Activated CD4-positive, alpha-beta T cell treated with anti-CD3 and anti-CD28 coated beads for 48 hours (primary cell): ENCODE results near the gene LIN7B.
A peak's percentile ranks its signal among the peaks of the same experiment; 100 is the strongest.
"Not testable (repeated sequence)": the region's sequence is repeated elsewhere in the genome, so short reads cannot be mapped to it uniquely, and the experiment has no call there.

Source experiments
- DNase-seq: peaks from one replicate; pipeline ENCODE4 v3.0.0-alpha.2; 2020

LIN7B gene

DNA sequence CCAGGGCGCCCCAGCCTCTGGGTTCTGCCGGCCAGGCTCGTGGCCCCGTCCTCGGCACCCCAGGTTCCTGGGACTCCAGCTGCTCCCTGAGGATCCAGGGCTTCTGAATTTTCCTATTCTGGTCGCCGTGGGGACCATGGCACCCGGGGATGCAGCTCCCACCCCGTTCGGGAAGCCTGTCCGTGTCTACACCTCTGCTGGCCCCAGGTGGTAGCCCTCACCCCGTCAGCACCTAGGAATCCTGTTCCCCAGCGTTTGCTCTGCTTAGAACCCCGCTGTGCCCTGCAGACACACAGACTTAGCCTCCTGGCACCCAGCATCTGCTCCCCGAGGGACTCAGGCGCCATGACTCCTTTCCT, 6.1 kb downstream of the LIN7B start:
- DNase-seq = no peak

DNA sequence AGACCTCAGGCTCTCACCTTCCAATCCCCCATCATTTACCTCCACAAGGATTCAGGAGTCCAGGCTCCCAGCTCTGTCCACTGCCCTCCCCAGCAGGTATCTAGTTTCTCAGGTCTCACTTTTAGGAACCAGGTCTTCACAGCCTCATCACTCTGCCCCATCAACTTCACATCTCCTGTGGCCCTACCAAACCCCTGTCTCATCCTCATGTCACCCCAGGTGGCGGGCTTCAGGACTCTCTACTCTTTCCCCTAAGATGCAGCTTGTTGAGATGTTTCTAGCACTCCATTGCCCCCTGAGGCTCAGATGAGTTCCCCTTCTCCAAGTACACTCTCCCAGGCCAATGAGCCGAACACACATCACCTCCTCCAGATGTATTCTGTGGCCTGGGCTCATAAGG, 6.7 kb downstream of the LIN7B start:
- no peak for DNase-seq

DNA sequence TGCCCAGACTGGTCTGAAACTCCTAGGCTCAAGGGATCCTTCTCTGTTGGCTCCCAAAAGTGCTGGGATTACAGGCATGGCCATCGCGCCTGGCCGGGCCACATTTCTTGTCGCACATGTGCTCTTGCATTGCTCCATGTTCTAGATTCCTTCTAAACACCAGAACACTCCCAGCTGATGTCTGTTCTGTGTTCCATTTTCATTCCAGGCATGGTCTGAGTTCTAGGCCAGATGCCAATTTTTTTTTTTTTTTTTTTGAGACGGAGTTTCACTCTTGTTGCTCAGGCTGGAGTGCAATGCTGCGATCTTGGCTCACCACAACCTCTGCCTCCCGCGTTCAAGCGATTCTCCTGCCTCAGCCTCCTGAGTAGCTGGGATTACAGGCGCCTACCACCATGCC, 7.7 kb downstream of the LIN7B start:
- not testable (repeated sequence) for DNase-seq

DNA sequence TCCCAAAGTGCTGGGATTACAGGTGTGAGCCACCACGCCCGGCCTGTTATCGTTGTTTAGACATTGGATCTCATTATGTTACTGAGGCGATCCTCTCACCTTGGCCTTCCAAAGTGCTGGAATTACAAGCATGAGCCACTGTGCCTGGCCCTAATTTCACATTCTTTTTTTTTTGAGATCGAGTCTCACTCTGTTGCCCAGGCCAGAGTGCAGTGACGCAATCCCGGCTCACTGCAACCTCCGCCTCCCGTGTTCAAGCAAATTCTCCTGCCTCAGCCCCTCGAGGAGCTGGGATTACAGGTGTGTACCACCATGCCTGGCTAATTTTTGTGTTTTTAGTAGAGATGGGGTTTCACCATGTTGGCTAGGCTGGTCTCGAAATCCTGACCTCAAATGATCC, 9.1 kb downstream of the LIN7B start:
- DNase-seq = not testable (repeated sequence)

DNA sequence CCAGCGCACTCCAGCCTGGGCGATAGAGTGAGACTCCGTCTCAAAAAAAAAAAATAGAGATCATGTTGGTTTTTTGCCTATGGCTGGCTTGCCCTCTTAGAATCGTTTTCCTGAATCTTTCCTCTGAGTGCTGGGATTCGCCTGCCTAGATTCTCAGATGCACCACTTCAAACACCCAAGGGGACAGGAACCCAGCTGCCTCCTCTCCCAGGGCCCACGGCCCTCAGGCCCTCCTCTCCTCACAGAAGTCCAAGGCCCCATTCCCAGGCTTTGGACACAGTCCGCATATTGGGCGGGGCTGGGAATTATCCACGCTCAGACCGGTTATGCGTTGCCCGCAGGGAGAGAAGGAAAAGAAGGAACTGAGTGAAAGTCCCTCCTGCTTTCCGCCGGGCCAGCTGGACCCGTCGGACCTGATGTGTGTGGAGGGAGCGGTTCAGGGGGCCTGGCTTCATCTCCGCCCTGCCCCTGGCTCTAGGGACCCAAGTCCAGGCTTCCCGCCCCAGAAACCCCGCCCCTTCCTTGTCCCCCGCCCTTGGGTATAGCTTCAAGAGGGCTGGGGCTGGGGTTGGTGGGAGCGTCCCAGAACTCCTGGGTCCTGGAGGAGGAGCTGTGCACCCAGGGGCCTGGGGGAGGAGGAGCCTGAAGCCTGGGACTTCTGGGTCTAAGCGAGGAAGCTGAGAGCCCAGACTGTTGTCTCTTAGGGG, 11.0 kb downstream of the LIN7B start:
- no peak for DNase-seq

DNA sequence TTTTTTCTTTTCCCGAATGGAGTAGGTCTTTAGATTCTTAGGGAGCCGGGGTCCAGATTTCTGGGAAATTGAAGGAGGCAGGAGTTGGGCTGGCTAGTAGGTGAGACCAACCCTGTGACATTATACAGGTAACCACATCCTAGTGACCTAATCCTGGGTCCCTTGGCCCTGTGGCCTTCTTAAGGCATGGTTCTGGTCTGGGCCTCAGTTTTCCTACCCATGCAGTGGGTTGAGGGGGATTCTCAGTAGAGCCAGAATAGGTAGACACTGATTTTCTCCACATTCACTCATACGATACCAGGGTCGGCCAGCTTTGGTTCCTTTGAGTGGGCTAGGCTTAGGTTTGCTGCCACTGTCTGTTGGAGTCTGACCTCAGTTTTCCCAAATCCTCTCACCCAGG, 12.4 kb downstream of the LIN7B start:
- DNase-seq = no peak

DNA sequence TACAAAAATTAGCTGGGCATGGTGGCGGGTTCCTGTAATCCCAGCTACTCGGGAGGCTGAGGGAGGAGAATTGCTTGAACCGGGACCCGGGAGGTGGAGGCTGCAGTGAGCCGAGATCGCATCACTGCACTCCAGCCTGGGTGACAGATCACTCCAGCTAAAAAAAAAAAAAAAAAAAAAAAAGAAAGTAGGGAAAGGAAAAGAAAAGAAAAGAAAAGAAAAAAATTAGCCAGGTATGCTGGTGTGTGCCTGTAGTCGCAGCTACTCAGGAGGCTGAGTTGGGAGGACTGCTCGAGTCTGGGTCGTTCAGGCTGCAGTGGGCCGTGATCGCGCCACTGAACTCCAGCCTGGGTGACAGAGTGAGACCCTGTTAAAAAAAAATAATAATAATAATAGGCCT, 13.1 kb downstream of the LIN7B start:
- DNase-seq = not testable (repeated sequence)

DNA sequence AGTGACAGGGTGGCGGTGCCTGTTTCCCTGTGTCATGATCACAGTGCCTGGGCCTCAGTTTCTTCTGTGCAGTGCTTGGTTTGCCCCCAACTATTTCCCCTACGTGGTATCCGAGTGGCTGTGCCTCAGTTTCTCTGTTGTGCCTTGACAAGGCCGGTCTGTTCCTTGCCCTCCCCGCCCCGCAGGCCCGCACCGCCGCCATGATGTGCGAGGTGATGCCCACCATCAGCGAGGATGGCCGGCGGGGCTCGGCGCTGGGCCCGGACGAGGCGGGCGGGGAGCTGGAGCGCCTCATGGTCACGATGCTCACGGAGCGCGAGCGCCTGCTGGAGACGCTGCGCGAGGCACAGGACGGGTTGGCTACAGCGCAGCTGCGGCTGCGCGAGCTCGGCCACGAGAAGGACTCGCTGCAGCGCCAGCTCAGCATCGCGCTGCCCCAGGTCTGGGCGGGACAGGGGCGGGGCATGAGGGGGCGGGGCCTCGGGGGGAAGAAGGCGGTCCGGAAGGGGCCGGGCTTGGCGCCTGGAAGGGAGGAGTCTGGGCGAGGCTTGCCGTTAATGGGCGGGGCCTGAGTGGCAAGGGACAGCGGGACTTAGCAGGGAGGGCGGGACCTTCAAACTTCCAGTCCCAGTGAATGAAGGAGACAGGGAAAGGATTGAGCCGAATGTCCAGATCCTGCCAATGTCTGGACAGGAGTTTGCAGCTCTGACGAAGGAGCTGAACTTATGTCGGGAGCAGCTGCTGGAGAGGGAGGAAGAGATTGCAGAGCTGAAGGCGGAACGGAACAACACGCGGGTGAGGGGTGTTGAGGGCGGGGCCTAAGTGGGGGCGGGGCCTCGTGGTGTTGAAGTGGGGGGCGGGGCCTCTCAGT, 13.7 kb downstream of the LIN7B start:
- peak; percentile 97 for DNase-seq

DNA sequence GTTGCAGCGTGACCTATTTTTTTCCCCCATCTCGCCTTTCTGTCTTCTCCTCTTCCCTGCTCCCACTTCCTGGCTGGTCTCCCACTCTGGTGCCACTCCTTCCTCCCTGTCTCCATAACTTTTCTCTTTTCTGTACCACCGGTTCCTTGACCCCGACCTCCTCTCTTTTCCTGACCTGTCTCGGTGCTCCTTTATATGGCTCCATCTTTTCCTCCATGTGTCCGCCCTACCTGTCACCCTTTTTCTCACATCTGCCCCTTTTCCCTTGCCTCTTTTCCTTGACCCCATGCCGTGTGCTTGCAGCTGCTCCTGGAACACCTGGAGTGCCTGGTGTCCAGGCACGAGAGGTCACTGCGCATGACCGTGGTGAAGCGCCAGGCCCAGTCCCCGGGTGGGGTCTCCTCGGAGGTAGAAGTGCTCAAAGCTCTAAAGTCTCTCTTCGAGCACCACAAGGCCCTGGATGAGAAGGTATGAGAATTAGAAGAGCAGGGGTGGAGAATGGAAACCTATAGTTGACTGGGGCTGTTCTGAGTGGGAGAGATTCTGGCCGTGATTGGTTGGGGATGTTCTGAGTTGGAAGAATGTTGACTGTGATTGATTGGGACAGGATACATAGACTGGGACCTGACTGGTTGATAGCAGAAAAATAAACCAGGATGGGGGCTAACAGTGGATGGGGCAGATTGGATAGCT, 14.5 kb downstream of the LIN7B start:
- DNase-seq = no peak

DNA sequence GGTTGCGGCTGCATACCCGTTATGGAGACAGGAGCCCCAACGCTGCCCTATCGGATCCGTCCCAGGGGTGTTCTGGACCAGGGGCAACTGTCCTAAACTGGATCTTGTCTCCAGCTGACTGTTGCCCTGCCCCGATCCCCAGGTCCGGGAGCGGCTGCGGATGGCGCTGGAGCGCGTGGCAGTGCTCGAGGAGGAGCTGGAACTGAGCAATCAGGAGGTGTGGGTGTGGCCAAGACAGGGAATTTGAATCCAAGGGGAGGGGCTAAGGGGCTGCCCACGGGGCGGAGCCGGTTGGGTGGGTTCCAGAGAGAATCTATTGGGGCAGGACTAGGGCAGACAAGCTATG, 15.0 kb downstream of the LIN7B start:
- DNase-seq = no peak

DNA sequence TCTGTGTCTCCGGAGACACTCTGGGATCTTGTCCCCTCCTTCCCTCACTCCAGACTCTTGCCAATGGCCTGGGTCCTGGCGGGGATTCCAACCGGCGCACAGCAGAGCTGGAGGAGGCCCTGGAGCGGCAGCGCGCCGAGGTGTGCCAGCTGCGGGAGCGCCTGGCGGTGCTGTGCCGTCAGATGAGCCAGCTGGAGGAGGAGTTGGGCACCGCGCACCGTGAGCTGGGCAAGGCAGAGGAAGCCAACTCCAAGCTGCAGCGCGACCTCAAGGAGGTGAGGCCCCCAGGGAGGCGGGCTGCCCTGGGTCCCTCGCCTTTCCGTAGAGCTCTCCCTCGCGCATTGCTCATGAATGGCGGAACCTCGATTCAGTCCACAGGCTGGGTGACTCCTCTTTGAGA, 16.2 kb downstream of the LIN7B start:
- no peak for DNase-seq

DNA sequence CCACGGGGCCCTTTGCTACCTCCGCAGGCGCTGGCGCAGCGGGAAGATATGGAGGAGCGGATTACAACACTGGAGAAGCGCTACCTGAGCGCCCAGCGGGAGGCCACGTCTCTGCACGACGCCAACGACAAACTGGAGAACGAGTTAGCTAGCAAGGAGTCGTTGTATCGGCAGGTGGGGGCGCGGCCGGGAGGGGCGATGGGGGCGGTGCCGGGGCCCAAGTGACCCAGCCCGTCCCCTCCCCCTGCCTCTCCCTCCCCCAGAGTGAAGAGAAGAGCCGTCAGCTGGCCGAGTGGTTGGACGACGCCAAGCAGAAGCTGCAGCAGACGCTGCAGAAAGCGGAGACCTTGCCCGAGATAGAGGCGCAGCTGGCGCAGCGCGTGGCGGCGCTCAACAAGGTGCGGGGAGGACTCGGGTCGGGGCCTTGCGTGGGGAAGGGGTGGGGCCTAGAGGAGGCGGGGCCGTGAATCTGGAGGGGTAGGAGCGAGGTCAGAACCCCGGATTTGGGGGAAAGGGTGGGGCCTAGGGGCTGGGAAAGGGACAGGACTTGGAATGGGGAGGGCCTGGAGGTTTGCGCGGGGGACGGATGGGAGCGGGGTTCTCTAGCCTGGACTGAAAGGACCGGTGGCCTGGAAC, 18.9 kb downstream of the LIN7B start:
- peak; percentile 49 for DNase-seq

DNA sequence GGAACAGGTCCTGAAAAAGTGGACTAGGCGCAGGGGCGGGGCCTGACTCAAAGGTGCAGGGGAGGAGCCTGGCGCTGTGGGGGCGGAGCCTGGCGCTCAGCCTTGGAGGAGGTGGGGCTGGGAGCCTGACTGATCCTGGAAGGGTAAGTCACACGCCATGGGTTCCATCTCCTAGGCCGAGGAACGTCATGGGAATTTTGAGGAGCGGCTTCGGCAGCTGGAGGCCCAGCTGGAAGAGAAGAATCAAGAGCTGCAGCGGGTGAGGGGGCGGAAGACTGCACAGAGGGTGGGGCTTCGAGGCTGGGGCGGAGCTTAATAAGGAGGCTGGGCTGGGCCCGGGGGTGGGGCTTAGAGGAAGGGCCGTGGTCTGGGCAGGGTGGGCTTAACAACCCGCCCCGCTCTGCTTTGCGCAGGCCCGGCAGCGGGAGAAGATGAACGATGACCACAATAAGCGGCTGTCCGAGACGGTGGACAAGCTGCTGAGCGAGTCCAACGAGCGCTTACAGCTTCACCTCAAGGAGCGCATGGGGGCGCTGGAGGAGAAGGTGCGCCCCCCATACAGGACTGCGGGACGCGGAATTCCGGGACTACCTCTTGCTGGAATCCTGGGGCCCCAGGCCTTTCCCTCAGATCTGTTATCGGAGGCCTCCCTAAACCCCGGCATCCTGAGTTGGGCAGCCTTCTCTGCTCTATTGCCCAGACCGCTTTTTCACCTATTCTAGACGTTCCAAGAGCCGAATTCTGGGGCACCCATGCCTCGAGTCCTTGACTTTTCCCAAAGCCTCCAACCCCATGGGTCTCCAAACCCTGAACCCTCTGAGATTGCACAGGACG, 19.7 kb downstream of the LIN7B start:
- DNase-seq = peak; percentile 78

DNA sequence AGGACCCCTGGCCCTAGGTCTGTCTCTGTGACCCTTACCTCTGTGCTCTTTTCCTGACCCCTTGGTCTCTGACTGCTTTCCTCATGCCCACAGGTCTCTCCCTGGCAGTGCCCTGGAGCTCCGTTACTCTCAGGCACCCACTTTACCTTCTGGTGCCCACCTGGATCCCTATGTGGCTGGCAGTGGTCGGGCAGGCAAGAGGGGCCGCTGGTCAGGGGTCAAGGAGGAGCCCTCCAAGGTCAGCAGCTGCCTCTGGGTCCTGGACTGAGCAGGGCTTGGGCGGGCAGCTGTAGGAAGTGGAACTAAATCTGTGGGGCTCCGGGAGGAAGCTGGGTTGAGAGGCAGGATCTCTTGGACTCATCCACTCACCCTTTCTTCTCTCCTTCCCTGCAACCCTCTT, 21.5 kb downstream of the LIN7B start:
- DNase-seq = no peak

DNA sequence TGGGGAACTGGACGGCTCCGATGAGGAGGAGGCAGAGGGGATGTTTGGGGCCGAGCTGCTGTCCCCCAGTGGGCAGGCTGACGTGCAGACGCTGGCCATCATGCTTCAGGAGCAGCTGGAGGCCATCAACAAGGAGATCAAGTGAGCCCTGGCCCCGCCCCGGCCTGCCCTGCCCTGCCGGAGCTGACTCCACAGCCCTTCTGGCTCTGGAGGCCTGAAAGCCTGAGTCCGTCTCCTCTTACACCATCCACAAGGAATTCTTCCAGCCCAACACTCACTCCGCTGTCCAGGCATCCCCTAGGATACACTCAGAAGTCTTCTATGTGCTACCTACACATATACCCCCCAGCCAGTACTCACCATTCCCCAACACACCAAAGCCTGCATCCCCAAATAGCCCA, 22.6 kb downstream of the LIN7B start:
- DNase-seq = no peak

DNA sequence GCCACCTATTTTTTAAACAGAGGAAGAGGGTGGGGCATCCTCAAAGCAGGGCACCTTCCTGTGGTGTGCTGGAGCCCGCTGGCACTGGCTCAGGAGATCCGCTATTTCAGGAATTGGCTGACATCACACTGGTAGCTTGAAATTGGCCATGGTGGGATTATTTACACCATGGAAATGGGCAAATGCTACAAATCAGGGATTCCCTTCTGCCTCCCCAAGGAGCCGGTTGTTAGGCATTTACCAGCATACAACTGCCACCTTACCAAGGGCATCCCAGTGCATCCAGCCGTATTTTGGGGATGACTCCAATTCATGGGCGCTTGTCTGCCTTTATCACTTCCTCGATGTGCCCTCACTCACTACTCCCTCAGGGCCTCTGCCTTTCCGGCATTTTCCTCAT, 26.8 kb downstream of the LIN7B start:
- DNase-seq = no peak

DNA sequence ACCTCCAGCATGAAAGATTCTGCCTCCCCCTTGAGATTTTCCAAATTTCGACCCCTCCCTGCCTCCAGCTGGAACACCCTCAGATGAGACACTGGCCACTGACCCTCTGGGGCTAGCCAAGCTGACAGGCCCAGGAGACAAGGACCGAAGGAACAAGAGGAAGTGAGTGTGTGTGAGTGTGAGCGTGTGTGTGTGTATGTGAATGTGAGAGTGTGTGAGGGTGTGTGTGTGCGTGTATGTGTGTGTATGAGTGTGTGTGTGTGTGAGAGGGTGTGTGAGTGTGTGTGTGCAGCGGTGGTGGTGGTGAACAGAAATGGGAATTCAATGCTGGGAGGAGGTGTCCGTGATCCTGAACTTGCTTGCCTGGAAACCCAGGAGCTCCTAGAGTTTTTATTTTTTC, 27.2 kb downstream of the LIN7B start:
- no peak for DNase-seq

DNA sequence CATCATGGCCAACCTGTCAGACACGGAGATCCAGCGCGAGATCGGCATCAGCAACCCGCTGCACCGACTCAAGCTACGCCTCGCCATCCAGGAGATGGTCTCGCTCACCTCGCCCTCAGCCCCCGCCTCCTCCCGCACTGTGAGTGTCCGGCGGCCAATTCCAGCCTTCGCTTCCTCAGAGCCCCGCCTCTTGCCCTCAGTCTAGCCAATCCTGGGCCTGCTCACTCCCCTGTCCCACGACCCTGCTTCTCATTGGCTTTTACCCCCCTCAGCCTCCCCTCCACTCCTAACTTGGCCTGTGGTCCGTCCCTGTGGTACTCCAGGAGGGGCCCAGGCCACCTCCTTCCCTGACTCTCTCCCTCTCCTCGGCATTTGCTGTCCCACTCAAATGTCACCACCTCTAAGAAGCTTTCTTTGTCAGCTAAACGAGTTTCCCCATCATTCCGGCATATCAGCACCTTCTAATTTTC, 28.7 kb downstream of the LIN7B start:
- peak; percentile 85 for DNase-seq

DNA sequence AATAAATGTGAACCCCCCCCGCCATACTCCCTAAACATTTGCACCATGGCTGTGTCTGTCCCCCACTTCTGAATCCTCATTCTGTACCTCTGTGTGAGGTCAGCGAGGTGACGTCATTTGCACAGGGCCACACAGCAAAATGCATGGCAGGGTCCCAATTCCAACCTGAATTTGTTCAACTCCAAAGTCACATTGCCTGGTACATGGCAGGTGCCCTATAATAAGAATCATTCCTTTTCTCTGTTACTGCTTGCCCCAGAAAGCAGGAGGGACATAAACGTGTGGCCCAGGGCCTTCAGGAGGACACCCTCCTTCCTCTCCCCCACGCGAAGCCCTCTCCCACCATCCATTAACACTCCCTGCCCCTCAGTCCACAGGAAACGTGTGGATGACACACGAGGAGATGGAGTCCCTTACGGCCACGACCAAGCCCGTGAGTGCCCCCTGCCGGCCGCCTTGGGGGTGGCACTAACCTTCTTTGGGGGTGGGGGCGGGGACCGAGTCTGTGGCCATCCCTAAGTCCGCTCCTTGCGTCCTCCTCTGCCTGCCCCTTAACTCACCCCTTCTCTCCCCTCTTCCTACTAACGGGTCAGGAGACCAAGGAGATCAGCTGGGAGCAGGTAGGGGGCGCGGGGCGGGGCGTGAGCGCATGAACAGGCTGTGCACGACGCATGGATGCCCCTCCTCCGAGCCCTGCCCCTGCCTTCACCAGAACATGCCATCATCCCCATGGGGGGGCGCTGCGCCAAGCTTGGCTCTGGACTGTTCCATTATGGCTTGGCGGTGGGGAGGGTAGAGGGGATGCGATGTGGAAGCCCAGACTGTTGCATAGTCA, 31.6 kb downstream of the LIN7B start:
- DNase-seq = peak; percentile 91

DNA sequence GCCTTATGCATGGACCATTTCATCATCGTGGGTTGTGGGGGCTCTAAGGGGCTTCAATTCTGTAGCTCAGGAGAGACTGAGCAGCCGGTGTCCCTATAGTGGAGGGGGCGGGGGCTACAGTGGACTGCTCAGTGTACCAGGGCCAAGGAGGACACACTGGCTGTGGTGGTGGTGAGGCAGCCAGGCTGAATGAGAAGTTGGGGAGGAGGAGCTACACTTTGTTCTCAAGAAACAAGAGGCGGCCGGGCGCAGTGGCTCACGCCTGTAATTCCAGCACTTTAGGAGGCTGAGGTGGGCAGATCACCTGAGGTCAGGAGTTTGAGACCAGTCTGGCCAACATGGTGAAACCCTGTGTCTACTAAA, 32.2 kb downstream of the LIN7B start:
- not testable (repeated sequence) for DNase-seq

DNA sequence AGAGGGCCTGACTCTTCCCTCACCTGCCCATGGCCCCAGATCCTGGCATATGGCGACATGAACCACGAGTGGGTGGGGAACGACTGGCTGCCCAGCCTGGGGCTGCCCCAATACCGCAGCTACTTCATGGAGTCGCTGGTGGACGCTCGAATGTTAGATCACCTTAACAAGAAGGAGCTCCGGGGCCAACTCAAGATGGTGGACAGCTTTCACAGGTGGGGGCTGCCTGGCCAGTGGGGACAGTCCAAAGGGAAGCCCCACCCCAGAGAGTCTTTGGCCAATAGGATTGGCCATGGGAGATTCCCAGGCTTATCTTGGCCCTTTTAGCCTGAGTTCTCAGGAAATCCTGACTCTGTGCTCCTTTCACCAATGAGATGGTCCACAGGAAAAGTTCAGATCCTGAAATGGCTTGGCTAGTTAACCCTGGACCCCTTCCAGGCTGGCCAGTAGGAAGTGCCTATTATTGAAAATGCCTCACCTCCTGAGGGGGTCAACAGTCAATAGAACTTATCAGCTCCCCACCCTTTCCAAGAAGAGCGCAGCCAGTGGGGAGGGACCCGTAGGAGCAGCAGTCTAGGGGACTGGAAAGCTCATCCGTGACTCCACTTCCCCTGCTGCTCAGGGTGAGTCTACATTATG, 34.0 kb downstream of the LIN7B start:
- no peak for DNase-seq
